DOHH2 (cell line): Measurements from ENCODE around the gene CENPP.

Experiments used
- CTCF ChIP-seq: fragments of 200-600 bp; sonication (generic); IDR thresholded peaks from one replicate; pipeline ENCODE4 v1.5.1; 2014; ENCODE audit warnings: antibody characterized with exemption, mild to moderate bottlenecking, low read depth, low read length; ENCODE audit not compliant: poor library complexity, severe bottlenecking
- EZH2phosphoT487 ChIP-seq: fragments of 200-600 bp; sonication (generic); IDR thresholded peaks from 2 replicates; pipeline ENCODE4 v1.6.1; 2017; ENCODE audit warnings: borderline replicate concordance, mild to moderate bottlenecking, antibody characterized with exemption, low read length, moderate library complexity, mixed read lengths

GRCh38 chr9:92342825-92343488 is 17.2 kb downstream of the CENPP start:
- TF ChIP-seq CTCF (no peak), EZH2phosphoT487 (no peak)
